H9 (cell line): Measurements from ENCODE around the gene LRRK2. TPM values are rescaled to one million over a fixed set of nuclear protein-coding genes. Genes with fewer than 3 reads are reported as not detected.

Experiments
- DNase-seq: peaks from one replicate; pipeline ENCODE4 v3.0.0-alpha.2; 2017
- H2AFZ ChIP-seq: one replicate; pipeline ENCODE4 v1.6.1; 2013; ENCODE audit warnings: mild to moderate bottlenecking, low read length, control low read depth, moderate library complexity
- H2AK5ac ChIP-seq: 2 replicates; pipeline ENCODE4 v1.6.1; 2013; ENCODE audit warnings: low read length, control low read depth, mixed read lengths; ENCODE audit not compliant: insufficient read length
- H2BK120ac ChIP-seq: one replicate; pipeline ENCODE4 v1.6.1; 2013; ENCODE audit warnings: low read depth, mild to moderate bottlenecking, low read length, control low read depth, inconsistent platforms; ENCODE audit not compliant: poor library complexity, severe bottlenecking
- H2BK12ac ChIP-seq: 2 replicates; pipeline ENCODE4 v1.6.1; 2013; ENCODE audit warnings: low read length, control low read depth, mixed read lengths, low read depth; ENCODE audit not compliant: insufficient read length
- H2BK15ac ChIP-seq: 2 replicates; pipeline ENCODE4 v1.6.1; 2013; ENCODE audit warnings: low read depth, low read length, control low read depth
- H2BK20ac ChIP-seq: one replicate; pipeline ENCODE4 v1.6.1; 2013; ENCODE audit warnings: low read depth, mild to moderate bottlenecking, low read length, control low read depth, inconsistent platforms; ENCODE audit not compliant: poor library complexity, severe bottlenecking
- H2BK5ac ChIP-seq: 2 replicates; pipeline ENCODE4 v1.6.1; 2013; ENCODE audit warnings: low read length, control low read depth, mixed read lengths; ENCODE audit not compliant: insufficient read length
- H3K14ac ChIP-seq: 2 replicates; pipeline ENCODE4 v1.6.1; 2013; ENCODE audit warnings: low read length, control low read depth; ENCODE audit not compliant: insufficient read depth
- H3K18ac ChIP-seq: 2 replicates; pipeline ENCODE4 v1.6.1; 2013; ENCODE audit warnings: low read depth, mild to moderate bottlenecking, mixed read lengths, low read length, control low read depth; ENCODE audit not compliant: insufficient read length
- H3K23ac ChIP-seq: 2 replicates; pipeline ENCODE4 v1.6.1; 2013; ENCODE audit warnings: low read length, control low read depth, mixed read lengths, low read depth; ENCODE audit not compliant: insufficient read length
- H3K23me2 ChIP-seq: 2 replicates; pipeline ENCODE4 v1.6.1; 2013; ENCODE audit warnings: low read depth, mild to moderate bottlenecking, mixed read lengths, low read length, control low read depth; ENCODE audit not compliant: insufficient read length, poor library complexity, severe bottlenecking
- H3K27ac ChIP-seq: 2 replicates; pipeline ENCODE4 v1.5.1; 2013; ENCODE audit warnings: low read length, control low read depth, mixed read lengths, low read depth; ENCODE audit not compliant: insufficient read length
- H3K27me3 ChIP-seq: 2 replicates; pipeline ENCODE4 v1.6.1; 2013; ENCODE audit warnings: low read length, control low read depth, inconsistent platforms; ENCODE audit not compliant: insufficient read depth
- H3K4ac ChIP-seq: 2 replicates; pipeline ENCODE4 v1.6.1; 2013; ENCODE audit warnings: low read depth, mild to moderate bottlenecking, control low read depth, inconsistent platforms, low read length, moderate library complexity
- H3K4me1 ChIP-seq: 2 replicates; pipeline ENCODE4 v1.6.1; 2013; ENCODE audit warnings: low read length, control low read depth, inconsistent platforms; ENCODE audit not compliant: insufficient read depth
- H3K4me2 ChIP-seq: 2 replicates; pipeline ENCODE4 v1.6.1; 2013; ENCODE audit warnings: low read length, control low read depth, mixed read lengths; ENCODE audit not compliant: insufficient read length, insufficient read depth
- H3K56ac ChIP-seq: 2 replicates; pipeline ENCODE4 v1.6.1; 2013; ENCODE audit warnings: low read depth, mild to moderate bottlenecking, mixed read lengths, low read length, control low read depth; ENCODE audit not compliant: insufficient read length
- H3K79me1 ChIP-seq: 2 replicates; pipeline ENCODE4 v1.6.1; 2013; ENCODE audit warnings: low read depth, mild to moderate bottlenecking, moderate library complexity, low read length, control low read depth, inconsistent platforms; ENCODE audit not compliant: insufficient read depth, poor library complexity, severe bottlenecking
- H3K79me2 ChIP-seq: 2 replicates; pipeline ENCODE4 v1.6.1; 2013; ENCODE audit warnings: low read length, control low read depth, inconsistent platforms; ENCODE audit not compliant: insufficient read depth
- H3K9ac ChIP-seq: 2 replicates; pipeline ENCODE4 v1.6.1; 2013; ENCODE audit warnings: low read length, control low read depth, mixed read lengths; ENCODE audit not compliant: insufficient read length; ENCODE audit errors: extremely low read depth
- H3K9me3 ChIP-seq: one replicate; pipeline ENCODE4 v1.6.1; 2013; ENCODE audit warnings: low read depth, low read length, inconsistent platforms; ENCODE audit not compliant: control insufficient read depth
- H3T11ph ChIP-seq: one replicate; pipeline ENCODE4 v1.6.1; 2013; ENCODE audit warnings: mild to moderate bottlenecking, low read length, control low read depth, inconsistent platforms
- H4K20me1 ChIP-seq: one replicate; pipeline ENCODE4 v1.6.1; 2013; ENCODE audit not compliant: control insufficient read depth, insufficient read length, insufficient read depth
- H4K5ac ChIP-seq: 2 replicates; pipeline ENCODE4 v1.6.1; 2013; ENCODE audit warnings: low read depth, mild to moderate bottlenecking, mixed read lengths, low read length, control low read depth; ENCODE audit not compliant: insufficient read length
- H4K8ac ChIP-seq: replicated peaks from 2 replicates; pipeline ENCODE4 v1.6.1; 2013; ENCODE audit warnings: low read length, control low read depth, mixed read lengths, low read depth; ENCODE audit not compliant: insufficient read length
- H4K91ac ChIP-seq: 2 replicates; pipeline ENCODE4 v1.6.1; 2013; ENCODE audit warnings: low read depth, mild to moderate bottlenecking, moderate library complexity, mixed read lengths, low read length, control low read depth; ENCODE audit not compliant: insufficient read length
- H3K27ac Mint-ChIP-seq, 3 experiments: 2 replicates in 2 of 3; 3 replicates in 1 of 3; pipeline ENCODE4 v1.8.0; 2020 to 2021; ENCODE audit warnings: mixed read lengths in 3 of 3, mild to moderate bottlenecking in 1 of 3, moderate library complexity in 1 of 3
- H3K27me3 Mint-ChIP-seq: 2 replicates; pipeline ENCODE4 v1.8.0; 2021; ENCODE audit warnings: low read depth, mild to moderate bottlenecking, moderate library complexity, mixed read lengths
- H3K36me3 Mint-ChIP-seq, 3 experiments: 2 replicates in 2 of 3; 3 replicates in 1 of 3; pipeline ENCODE4 v1.8.0; 2020 to 2021; ENCODE audit warnings: low read depth in 3 of 3, mixed read lengths in 3 of 3; ENCODE audit not compliant: insufficient read depth in 1 of 3
- H3K4me1 Mint-ChIP-seq, 2 experiments: 2 replicates each; pipeline ENCODE4 v1.8.0; 2020; ENCODE audit warnings: mixed read lengths in 2 of 2
- H3K4me3 Mint-ChIP-seq, 2 experiments: 2 replicates in 1 of 2; 3 replicates in 1 of 2; pipeline ENCODE4 v1.8.0; 2020 to 2021; ENCODE audit warnings: mild to moderate bottlenecking in 2 of 2, mixed read lengths in 2 of 2, moderate library complexity in 1 of 2
- H3K9me3 Mint-ChIP-seq, 2 experiments: 2 replicates in 1 of 2; 3 replicates in 1 of 2; pipeline ENCODE4 v1.8.0; 2020; ENCODE audit warnings: mild to moderate bottlenecking in 2 of 2, mixed read lengths in 2 of 2, moderate library complexity in 1 of 2
- CTCF ChIP-seq: fragments of 200-600 bp; sonication (generic); conservative IDR thresholded peaks from 3 replicates; pipeline ENCODE4 v1.8.0; 2021; ENCODE audit warnings: antibody characterized with exemption, mild to moderate bottlenecking
- WGBS: extraction: QIAGEN DNeasy Blood & Tissue Kit; methylation state at CpG from one replicate; pipeline ENCODE4 v1.1.7; 2013; ENCODE audit warnings: missing lambda C conversion rate, low lambda C conversion rate, mixed read lengths; ENCODE audit not compliant: insufficient read length; ENCODE audit errors: extremely low coverage; 5-methylcytosine and 5-hydroxymethylcytosine counted together
- total RNA-seq: library from RNA; stranded (reverse); gene quantifications from 2 replicates; pipeline ENCODE4 v1.2.1, GENCODE V29; 2021

LRRK2 gene
- total RNA-seq, 1 experiment from 2014 or later = 0.17 TPM

- Histone ChIP-seq H3K4me1 (no peaks in the 10 kb centered on the region), H3K27me3 (no peaks in the 10 kb centered on the region), H3K23me2 (no peaks in the 10 kb centered on the region), H3K14ac (no peak overlapping the region), H3K9me3 (no peaks in the 10 kb centered on the region), H2BK20ac (no peak overlapping the region), H4K5ac (no peak overlapping the region), H2BK12ac (no peak overlapping the region), H2AFZ (no peak overlapping the region), H4K8ac (no peak overlapping the region), H2AK5ac (no peak overlapping the region), H3K4ac (no peak overlapping the region), H2BK5ac (no peak overlapping the region), H3K9ac (no peak overlapping the region), H2BK120ac (no peak overlapping the region), H3K18ac (no peak overlapping the region), H4K20me1 (no peaks in the 10 kb centered on the region), H2BK15ac (no peak overlapping the region), H3K56ac (no peak overlapping the region), H3K79me1 (no peaks in the 10 kb centered on the region), H3K79me2 (no peaks in the 10 kb centered on the region), H3T11ph (no peak overlapping the region), H3K27ac (no peak overlapping the region), H4K91ac (no peak overlapping the region), H3K23ac (no peak overlapping the region), H3K4me2 (no peak overlapping the region)
- no peak for TF ChIP-seq CTCF
- Mint-ChIP-seq H3K4me3 (no peak overlapping the region), H3K27me3 (no peaks in the 10 kb centered on the region; the same call in 1 of the 2 replicates), H3K27ac (no peak overlapping the region; a peak in 1 of 7 replicates), H3K9me3 (peaks cover 8 to 15% of the 10 kb centered on the region in 2 experiments), H3K36me3 (peaks cover 6 to 12% (median 6%) of the 10 kb centered on the region in 3 experiments; a peak in 6 of 7 replicates), H3K4me1 (peaks cover 5 to 10% of the 10 kb centered on the region in 2 experiments)
- WGBS = no CpG with 5 or more reads among the region's 1 CpG
- DNase-seq = no peak
Observed at GRCh38 chr12:40351976-40352375, 127.2 kb downstream of the LRRK2 start.
